SK-N-SH treated with all-trans-retinoic acid at 6 μM for 48 hours (cell line): ENCODE results near the gene LRMDA.

Experiments
- ATAC-seq: fragments of 200-7000 bp; cut with Tn5 transposase; 3 replicates; pipeline ENCODE4 v1.9.1; 2020; ENCODE audit warnings: mild to moderate bottlenecking, moderate library complexity
- ARNTL ChIP-seq: fragments of 450-650 bp; formaldehyde crosslinking; IDR thresholded peaks from 2 replicates; pipeline ENCODE4 v1.5.0; 2020; ENCODE audit warnings: low read depth, mild to moderate bottlenecking, moderate library complexity, borderline replicate concordance
- BACH2 ChIP-seq: fragments of 250-450 bp; sonication (Bioruptor Pico); IDR thresholded peaks from 2 replicates; pipeline ENCODE4 v1.9.0; 2021; ENCODE audit warnings: mild to moderate bottlenecking, borderline replicate concordance
- CSDC2 ChIP-seq: fragments of 250-450 bp; sonication (Bioruptor Pico); IDR thresholded peaks from 2 replicates; pipeline ENCODE4 v1.5.0; 2020; ENCODE audit warnings: mild to moderate bottlenecking, moderate library complexity
- ESRRG ChIP-seq: fragments of 250-450 bp; sonication (Bioruptor Pico); IDR thresholded peaks from 2 replicates; pipeline ENCODE4 v1.6.1; 2021; ENCODE audit warnings: mild to moderate bottlenecking
- GLIS3 ChIP-seq: fragments of 250-450 bp; sonication (Bioruptor Pico); IDR thresholded peaks from 2 replicates; pipeline ENCODE4 v1.5.0; 2020; ENCODE audit warnings: mild to moderate bottlenecking, moderate library complexity
- ISL1 ChIP-seq: fragments of 250-450 bp; sonication (Bioruptor Pico); IDR thresholded peaks from 2 replicates; pipeline ENCODE4 v2.1.2; 2022; ENCODE audit warnings: mild to moderate bottlenecking, moderate library complexity
- OSR1 ChIP-seq: fragments of 250-450 bp; sonication (Bioruptor Pico); IDR thresholded peaks from 2 replicates; pipeline ENCODE4 v1.8.0; 2022; ENCODE audit warnings: moderate library complexity, mild to moderate bottlenecking, inconsistent platforms
- PATZ1 ChIP-seq: fragments of 250-450 bp; sonication (Bioruptor Pico); IDR thresholded peaks from 2 replicates; pipeline ENCODE4 v1.8.0; 2020; ENCODE audit warnings: mild to moderate bottlenecking, moderate library complexity, borderline replicate concordance
- POU6F1 ChIP-seq: fragments of 250-450 bp; sonication (Bioruptor Pico); IDR thresholded peaks from 2 replicates; pipeline ENCODE4 v1.8.0; 2021; ENCODE audit warnings: low read depth, mild to moderate bottlenecking, moderate library complexity, borderline replicate concordance
- RARB ChIP-seq: fragments of 250-450 bp; sonication (Bioruptor Pico); IDR thresholded peaks from 2 replicates; pipeline ENCODE4 v1.8.0; 2021; ENCODE audit warnings: mild to moderate bottlenecking, moderate library complexity
- SNAI2 ChIP-seq: fragments of 250-450 bp; sonication (Bioruptor Pico); IDR thresholded peaks from 2 replicates; pipeline ENCODE4 v1.5.0; 2020; ENCODE audit warnings: mild to moderate bottlenecking, moderate library complexity
- TCF4 ChIP-seq: fragments of 250-450 bp; sonication (Bioruptor Pico); IDR thresholded peaks from 2 replicates; pipeline ENCODE4 v1.8.0; 2021; ENCODE audit warnings: mild to moderate bottlenecking, moderate library complexity, borderline replicate concordance
- TSHZ2 ChIP-seq: fragments of 250-450 bp; sonication (Bioruptor Pico); IDR thresholded peaks from 2 replicates; pipeline ENCODE4 v1.5.0; 2020; ENCODE audit warnings: mild to moderate bottlenecking, moderate library complexity
- ZC3H10 ChIP-seq: fragments of 250-450 bp; sonication (Bioruptor Pico); IDR thresholded peaks from 2 replicates; pipeline ENCODE4 v1.5.1; 2021; ENCODE audit warnings: mild to moderate bottlenecking, moderate library complexity
- ZFP3 ChIP-seq: fragments of 250-450 bp; sonication (Bioruptor Pico); IDR thresholded peaks from 2 replicates; pipeline ENCODE4 v1.5.0; 2020; ENCODE audit warnings: mild to moderate bottlenecking, moderate library complexity
- ZFP30 ChIP-seq: fragments of 450-650 bp; formaldehyde crosslinking; IDR thresholded peaks from 2 replicates; pipeline ENCODE4 v1.5.0; 2022; ENCODE audit warnings: mild to moderate bottlenecking, moderate library complexity
- ZNF565 ChIP-seq: fragments of 450-650 bp; formaldehyde crosslinking; conservative IDR thresholded peaks from 2 replicates; pipeline ENCODE4 v1.5.0; 2020; ENCODE audit warnings: low read depth, mild to moderate bottlenecking, moderate library complexity
- ZNF70 ChIP-seq: fragments of 450-650 bp; formaldehyde crosslinking; IDR thresholded peaks from 2 replicates; pipeline ENCODE4 v1.5.0; 2020; ENCODE audit warnings: mild to moderate bottlenecking, moderate library complexity
- ZNF8 ChIP-seq: fragments of 450-650 bp; formaldehyde crosslinking; IDR thresholded peaks from 2 replicates; pipeline ENCODE4 v1.5.0; 2020; ENCODE audit warnings: mild to moderate bottlenecking, moderate library complexity
- TF ChIP-seq, protein P1 (sequence below): fragments of 250-450 bp; sonication (Bioruptor Pico); IDR thresholded peaks from 2 replicates; pipeline ENCODE4 v1.5.1; 2020; ENCODE audit warnings: low read depth, mild to moderate bottlenecking, moderate library complexity

Gene LRMDA

GRCh38 chr10:75569506-75569905 is 138.1 kb downstream of the LRMDA start (continued):
- TF ChIP-seq PATZ1 = no peak
- no peak for TF ChIP-seq RARB (CRISPR knock-in tag)

- no peak for ATAC-seq
These were observed 141.1 kb downstream of the LRMDA start for GRCh38 chr10:75572478-75572877.

GRCh38 chr10:75575940-75576339 is 144.5 kb downstream of the LRMDA start:
- TF ChIP-seq ARNTL (CRISPR knock-in tag) (no peak), TCF4 (CRISPR knock-in tag) (no peak), GLIS3 (CRISPR knock-in tag) (no peak), TSHZ2 (CRISPR knock-in tag) (no peak), ZFP3 (CRISPR knock-in tag) (no peak), ISL1 (CRISPR knock-in tag) (no peak), RARB (CRISPR knock-in tag) (no peak), ZNF70 (CRISPR knock-in tag) (no peak), BACH2 (CRISPR knock-in tag) (no peak), ZNF8 (no peak), OSR1 (CRISPR knock-in tag) (no peak), SNAI2 (CRISPR knock-in tag) (no peak)
- TF ChIP-seq, protein P1, sequence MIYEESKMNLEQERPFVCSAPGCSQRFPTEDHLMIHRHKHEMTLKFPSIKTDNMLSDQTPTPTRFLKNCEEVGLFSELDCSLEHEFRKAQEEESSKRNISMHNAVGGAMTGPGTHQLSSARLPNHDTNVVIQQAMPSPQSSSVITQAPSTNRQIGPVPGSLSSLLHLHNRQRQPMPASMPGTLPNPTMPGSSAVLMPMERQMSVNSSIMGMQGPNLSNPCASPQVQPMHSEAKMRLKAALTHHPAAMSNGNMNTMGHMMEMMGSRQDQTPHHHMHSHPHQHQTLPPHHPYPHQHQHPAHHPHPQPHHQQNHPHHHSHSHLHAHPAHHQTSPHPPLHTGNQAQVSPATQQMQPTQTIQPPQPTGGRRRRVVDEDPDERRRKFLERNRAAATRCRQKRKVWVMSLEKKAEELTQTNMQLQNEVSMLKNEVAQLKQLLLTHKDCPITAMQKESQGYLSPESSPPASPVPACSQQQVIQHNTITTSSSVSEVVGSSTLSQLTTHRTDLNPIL (CRISPR knock-in tag) = no peak
- ATAC-seq = no peak

More at GRCh38 chr10:75572478-75572877, 141.1 kb downstream of the LRMDA start:
- TF ChIP-seq ARNTL (CRISPR knock-in tag) = no peak
- TF ChIP-seq ZFP3 (CRISPR knock-in tag) = no peak
- TF ChIP-seq ESRRG (CRISPR knock-in tag) = no peak
- no peak for TF ChIP-seq TSHZ2 (CRISPR knock-in tag)
- no peak for TF ChIP-seq TCF4 (CRISPR knock-in tag)
- no peak for TF ChIP-seq POU6F1 (CRISPR knock-in tag)
- no peak for TF ChIP-seq ZNF8
- no peak for TF ChIP-seq ZC3H10

DNA sequence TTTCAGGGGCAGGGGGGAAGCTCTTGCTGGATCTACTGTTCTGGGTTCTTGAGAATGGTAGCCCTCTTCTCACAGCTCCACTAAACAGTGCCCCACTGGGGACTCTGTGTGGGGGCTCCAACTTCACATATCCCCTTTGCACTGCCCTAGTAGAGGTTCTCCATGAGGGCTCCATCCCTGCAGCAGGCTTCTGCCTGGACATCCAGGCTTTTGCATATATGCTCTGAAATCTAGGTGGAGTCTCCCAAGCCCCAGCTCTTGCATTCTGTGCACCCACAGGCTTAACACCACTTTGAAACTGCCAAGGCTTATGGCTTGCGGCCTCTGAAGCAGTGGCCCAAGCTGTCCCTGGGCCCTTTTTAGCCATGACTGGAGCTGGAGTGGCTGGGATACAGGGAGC is 150.7 kb downstream of the LRMDA start:
- no peak for ATAC-seq
- no peak for TF ChIP-seq CSDC2 (CRISPR knock-in tag)
- TF ChIP-seq ESRRG (CRISPR knock-in tag) = no peak
- no peak for TF ChIP-seq GLIS3 (CRISPR knock-in tag)
- TF ChIP-seq ZNF8 = no peak
- TF ChIP-seq ZFP3 (CRISPR knock-in tag) = no peak
- no peak for TF ChIP-seq ZFP30 (CRISPR knock-in tag)
- no peak for TF ChIP-seq PATZ1
- TF ChIP-seq ZC3H10 = no peak
- no peak for TF ChIP-seq ZNF565 (CRISPR knock-in tag)
- no peak for TF ChIP-seq POU6F1 (CRISPR knock-in tag)
- TF ChIP-seq SNAI2 (CRISPR knock-in tag) = no peak
